HL-60 (cell line): ENCODE data around the gene CEBPE.

ENCODE experiments used
- DNase-seq, 2 experiments: peaks; one replicate each; pipeline ENCODE4 v3.0.0-alpha.2; 2010 to 2020; ENCODE audit warnings: low read depth in 1 of 2, low spot score in 1 of 2
- H3K27ac ChIP-seq: fragments of 250-450 bp; sonication (Bioruptor Pico); replicated peaks from 2 replicates; pipeline ENCODE4 v1.5.1; 2020; ENCODE audit warnings: mild to moderate bottlenecking, moderate library complexity
- H3K27me3 ChIP-seq: fragments of 250-450 bp; sonication (Bioruptor Pico); 2 replicates; pipeline ENCODE4 v1.5.1; 2021; ENCODE audit warnings: mild to moderate bottlenecking, moderate library complexity; ENCODE audit not compliant: insufficient read depth, poor library complexity, severe bottlenecking
- H3K4me3 ChIP-seq: replicated peaks from 2 replicates; pipeline ENCODE4 v1.5.1; 2011; ENCODE audit warnings: mild to moderate bottlenecking, control low read depth, low read length; ENCODE audit not compliant: insufficient read depth
- CTCF ChIP-seq: IDR thresholded peaks from one replicate; pipeline ENCODE4 v1.5.1; 2011; ENCODE audit warnings: low read length, control low read depth, inconsistent platforms; ENCODE audit not compliant: insufficient read depth
- GABPA ChIP-seq: IDR thresholded peaks from 2 replicates; pipeline ENCODE4 v1.6.1; 2012; ENCODE audit warnings: low read depth
- POLR2AphosphoS5 ChIP-seq: IDR thresholded peaks from 2 replicates; pipeline ENCODE4 v1.6.1; 2012; ENCODE audit warnings: low read depth
- SPI1 ChIP-seq: IDR thresholded peaks from 2 replicates; pipeline ENCODE4 v1.6.1; 2012; ENCODE audit warnings: low read depth, mild to moderate bottlenecking, borderline replicate concordance
- TF ChIP-seq, protein P1 (sequence below): IDR thresholded peaks from 2 replicates; pipeline ENCODE4 v1.6.1; 2012; ENCODE audit warnings: low read depth; ENCODE audit not compliant: insufficient replicate concordance

The CEBPE gene

GRCh38 chr14:23115039-23115731 lies 3.9 kb downstream of the CEBPE start:
- Histone ChIP-seq H3K27ac (peak overlapping the region; percentile 99), H3K27me3 (no peaks in the 10 kb centered on the region), H3K4me3 (peak overlapping the region; percentile 71)
- DNase-seq, result peak; percentile 81 to 83
- TF ChIP-seq, protein P1, sequence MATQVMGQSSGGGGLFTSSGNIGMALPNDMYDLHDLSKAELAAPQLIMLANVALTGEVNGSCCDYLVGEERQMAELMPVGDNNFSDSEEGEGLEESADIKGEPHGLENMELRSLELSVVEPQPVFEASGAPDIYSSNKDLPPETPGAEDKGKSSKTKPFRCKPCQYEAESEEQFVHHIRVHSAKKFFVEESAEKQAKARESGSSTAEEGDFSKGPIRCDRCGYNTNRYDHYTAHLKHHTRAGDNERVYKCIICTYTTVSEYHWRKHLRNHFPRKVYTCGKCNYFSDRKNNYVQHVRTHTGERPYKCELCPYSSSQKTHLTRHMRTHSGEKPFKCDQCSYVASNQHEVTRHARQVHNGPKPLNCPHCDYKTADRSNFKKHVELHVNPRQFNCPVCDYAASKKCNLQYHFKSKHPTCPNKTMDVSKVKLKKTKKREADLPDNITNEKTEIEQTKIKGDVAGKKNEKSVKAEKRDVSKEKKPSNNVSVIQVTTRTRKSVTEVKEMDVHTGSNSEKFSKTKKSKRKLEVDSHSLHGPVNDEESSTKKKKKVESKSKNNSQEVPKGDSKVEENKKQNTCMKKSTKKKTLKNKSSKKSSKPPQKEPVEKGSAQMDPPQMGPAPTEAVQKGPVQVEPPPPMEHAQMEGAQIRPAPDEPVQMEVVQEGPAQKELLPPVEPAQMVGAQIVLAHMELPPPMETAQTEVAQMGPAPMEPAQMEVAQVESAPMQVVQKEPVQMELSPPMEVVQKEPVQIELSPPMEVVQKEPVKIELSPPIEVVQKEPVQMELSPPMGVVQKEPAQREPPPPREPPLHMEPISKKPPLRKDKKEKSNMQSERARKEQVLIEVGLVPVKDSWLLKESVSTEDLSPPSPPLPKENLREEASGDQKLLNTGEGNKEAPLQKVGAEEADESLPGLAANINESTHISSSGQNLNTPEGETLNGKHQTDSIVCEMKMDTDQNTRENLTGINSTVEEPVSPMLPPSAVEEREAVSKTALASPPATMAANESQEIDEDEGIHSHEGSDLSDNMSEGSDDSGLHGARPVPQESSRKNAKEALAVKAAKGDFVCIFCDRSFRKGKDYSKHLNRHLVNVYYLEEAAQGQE, result no peak
- no peak for TF ChIP-seq CTCF
- peak; percentile 2; the same call in 1 of the 2 replicates for TF ChIP-seq SPI1
- peak; percentile 69; the same call in 1 of the 2 replicates for TF ChIP-seq POLR2AphosphoS5

DNA sequence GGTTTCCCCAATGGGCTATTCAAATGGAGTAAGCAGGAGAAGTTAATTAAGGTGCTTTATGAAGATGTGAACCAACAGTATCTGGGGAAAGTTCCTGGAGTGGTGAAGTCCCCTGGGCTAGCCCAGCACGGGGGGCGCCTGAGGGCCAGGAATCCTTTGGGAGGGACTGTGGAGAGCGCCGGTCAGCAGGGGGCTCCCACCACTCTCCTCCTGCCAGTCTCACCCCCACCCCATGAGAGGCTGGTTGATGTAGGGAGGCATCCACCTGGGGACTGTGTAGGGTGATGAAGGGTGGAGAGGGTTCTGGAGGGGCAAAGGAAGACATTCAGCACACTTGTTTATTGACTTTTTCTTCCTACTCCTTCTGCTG lies 4.4 kb downstream of the CEBPE start:
- TF ChIP-seq CTCF, result no peak
- no peak for TF ChIP-seq GABPA
- TF ChIP-seq, protein P1, result no peak
- no peak for TF ChIP-seq SPI1
- TF ChIP-seq POLR2AphosphoS5, result no peak
- no peak for DNase-seq
- H3K27me3 ChIP-seq, result no peaks in the 10 kb centered on the region
- peak overlapping the region; percentile 99 for H3K27ac ChIP-seq
- no peak overlapping the region for H3K4me3 ChIP-seq

DNA sequence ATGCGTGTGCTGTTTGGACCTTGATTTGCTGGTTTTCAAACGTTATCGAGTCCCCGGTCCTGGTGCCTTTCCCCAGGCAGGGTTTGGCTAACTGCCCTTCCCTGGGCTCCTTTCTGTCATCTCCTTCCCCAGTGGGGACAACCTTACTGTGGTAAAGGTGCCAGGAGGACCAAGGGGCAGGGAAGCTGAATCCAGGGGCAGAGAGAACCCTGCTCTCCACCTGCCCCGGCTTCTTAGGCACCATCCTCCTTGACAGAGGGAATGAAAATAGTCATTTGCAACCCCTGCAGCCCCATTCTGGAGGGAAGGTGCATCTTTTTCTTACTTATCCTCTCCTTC lies 5.0 kb downstream of the CEBPE start:
- DNase-seq, result no peak
- Histone ChIP-seq H3K27ac (peak overlapping the region; percentile 99), H3K4me3 (no peak overlapping the region), H3K27me3 (no peaks in the 10 kb centered on the region)
- TF ChIP-seq GABPA (no peak), CTCF (no peak), SPI1 (no peak), POLR2AphosphoS5 (no peak)
- TF ChIP-seq, protein P1, result no peak
